Measurements from ENCODE around the gene SSR4.

DNA sequence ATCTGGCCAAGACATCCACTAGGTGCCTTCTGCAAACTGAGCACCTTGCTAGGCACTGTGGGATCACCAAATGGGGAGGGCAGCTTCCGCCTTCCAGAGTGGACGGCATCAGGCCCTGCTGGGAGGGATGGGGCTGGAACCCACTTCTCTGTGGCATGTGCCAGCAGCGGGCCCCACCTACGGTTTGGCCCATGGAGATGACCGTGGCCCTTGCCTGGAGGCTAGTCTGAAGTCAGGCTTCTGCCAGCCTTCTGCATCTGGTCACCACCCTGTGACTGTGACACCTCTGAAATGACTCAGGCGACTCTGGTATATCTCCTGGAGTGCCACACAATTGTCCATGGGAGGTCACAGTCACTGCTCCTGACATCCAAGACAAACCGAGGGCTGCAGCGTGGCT is 7.2 kb downstream of the SSR4 start:
- TF ChIP-seq, protein P1, sequence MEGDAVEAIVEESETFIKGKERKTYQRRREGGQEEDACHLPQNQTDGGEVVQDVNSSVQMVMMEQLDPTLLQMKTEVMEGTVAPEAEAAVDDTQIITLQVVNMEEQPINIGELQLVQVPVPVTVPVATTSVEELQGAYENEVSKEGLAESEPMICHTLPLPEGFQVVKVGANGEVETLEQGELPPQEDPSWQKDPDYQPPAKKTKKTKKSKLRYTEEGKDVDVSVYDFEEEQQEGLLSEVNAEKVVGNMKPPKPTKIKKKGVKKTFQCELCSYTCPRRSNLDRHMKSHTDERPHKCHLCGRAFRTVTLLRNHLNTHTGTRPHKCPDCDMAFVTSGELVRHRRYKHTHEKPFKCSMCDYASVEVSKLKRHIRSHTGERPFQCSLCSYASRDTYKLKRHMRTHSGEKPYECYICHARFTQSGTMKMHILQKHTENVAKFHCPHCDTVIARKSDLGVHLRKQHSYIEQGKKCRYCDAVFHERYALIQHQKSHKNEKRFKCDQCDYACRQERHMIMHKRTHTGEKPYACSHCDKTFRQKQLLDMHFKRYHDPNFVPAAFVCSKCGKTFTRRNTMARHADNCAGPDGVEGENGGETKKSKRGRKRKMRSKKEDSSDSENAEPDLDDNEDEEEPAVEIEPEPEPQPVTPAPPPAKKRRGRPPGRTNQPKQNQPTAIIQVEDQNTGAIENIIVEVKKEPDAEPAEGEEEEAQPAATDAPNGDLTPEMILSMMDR (IDR thresholded peaks at IDR 0.05 in 2 of 3, conservative IDR thresholded peaks at IDR 0.05 in 1 of 3; ENCODE audit: control insufficient read depth in 2 of 3, extremely low read depth in 1 of 3, insufficient read depth in 1 of 3, low read depth in 3 of 3, low read length in 3 of 3), result no peak
- TF ChIP-seq BHLHE40 (IDR thresholded peaks at IDR 0.05; ENCODE audit: borderline replicate concordance in 1 of 2, low read depth in 2 of 2, low read length in 1 of 2) (no peak), POLR2A (IDR thresholded peaks at IDR 0.05; ENCODE audit: low read depth, low read length) (no peak), EGR1 (IDR thresholded peaks at IDR 0.05; ENCODE audit: borderline replicate concordance in 1 of 2, low read depth in 2 of 2, low read length in 2 of 2) (no peak), RAD21 (IDR thresholded peaks at IDR 0.05; ENCODE audit: insufficient read depth, low read depth, low read length) (no peak), RFX5 (IDR thresholded peaks at IDR 0.05; ENCODE audit: low read depth, low read length) (no peak), ZNF622 (IDR thresholded peaks at IDR 0.05) (no peak), POLR2AphosphoS5 (IDR thresholded peaks at IDR 0.05; ENCODE audit: low read length) (no peak), SMC3 (IDR thresholded peaks at IDR 0.05; ENCODE audit: borderline replicate concordance, low read length) (no peak), SUZ12 (IDR thresholded peaks at IDR 0.05; ENCODE audit: unreplicated experiment) (no peak)
- TF ChIP-seq, protein P2, sequence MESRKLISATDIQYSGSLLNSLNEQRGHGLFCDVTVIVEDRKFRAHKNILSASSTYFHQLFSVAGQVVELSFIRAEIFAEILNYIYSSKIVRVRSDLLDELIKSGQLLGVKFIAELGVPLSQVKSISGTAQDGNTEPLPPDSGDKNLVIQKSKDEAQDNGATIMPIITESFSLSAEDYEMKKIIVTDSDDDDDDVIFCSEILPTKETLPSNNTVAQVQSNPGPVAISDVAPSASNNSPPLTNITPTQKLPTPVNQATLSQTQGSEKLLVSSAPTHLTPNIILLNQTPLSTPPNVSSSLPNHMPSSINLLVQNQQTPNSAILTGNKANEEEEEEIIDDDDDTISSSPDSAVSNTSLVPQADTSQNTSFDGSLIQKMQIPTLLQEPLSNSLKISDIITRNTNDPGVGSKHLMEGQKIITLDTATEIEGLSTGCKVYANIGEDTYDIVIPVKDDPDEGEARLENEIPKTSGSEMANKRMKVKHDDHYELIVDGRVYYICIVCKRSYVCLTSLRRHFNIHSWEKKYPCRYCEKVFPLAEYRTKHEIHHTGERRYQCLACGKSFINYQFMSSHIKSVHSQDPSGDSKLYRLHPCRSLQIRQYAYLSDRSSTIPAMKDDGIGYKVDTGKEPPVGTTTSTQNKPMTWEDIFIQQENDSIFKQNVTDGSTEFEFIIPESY (IDR thresholded peaks at IDR 0.05), result no peak
- TF ChIP-seq, protein P3, sequence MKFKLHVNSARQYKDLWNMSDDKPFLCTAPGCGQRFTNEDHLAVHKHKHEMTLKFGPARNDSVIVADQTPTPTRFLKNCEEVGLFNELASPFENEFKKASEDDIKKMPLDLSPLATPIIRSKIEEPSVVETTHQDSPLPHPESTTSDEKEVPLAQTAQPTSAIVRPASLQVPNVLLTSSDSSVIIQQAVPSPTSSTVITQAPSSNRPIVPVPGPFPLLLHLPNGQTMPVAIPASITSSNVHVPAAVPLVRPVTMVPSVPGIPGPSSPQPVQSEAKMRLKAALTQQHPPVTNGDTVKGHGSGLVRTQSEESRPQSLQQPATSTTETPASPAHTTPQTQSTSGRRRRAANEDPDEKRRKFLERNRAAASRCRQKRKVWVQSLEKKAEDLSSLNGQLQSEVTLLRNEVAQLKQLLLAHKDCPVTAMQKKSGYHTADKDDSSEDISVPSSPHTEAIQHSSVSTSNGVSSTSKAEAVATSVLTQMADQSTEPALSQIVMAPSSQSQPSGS (IDR thresholded peaks at IDR 0.05; ENCODE audit: low read length), result no peak
- TF ChIP-seq, protein P4, sequence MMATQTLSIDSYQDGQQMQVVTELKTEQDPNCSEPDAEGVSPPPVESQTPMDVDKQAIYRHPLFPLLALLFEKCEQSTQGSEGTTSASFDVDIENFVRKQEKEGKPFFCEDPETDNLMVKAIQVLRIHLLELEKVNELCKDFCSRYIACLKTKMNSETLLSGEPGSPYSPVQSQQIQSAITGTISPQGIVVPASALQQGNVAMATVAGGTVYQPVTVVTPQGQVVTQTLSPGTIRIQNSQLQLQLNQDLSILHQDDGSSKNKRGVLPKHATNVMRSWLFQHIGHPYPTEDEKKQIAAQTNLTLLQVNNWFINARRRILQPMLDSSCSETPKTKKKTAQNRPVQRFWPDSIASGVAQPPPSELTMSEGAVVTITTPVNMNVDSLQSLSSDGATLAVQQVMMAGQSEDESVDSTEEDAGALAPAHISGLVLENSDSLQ (IDR thresholded peaks at IDR 0.05), result no peak
- TF ChIP-seq, protein P5, sequence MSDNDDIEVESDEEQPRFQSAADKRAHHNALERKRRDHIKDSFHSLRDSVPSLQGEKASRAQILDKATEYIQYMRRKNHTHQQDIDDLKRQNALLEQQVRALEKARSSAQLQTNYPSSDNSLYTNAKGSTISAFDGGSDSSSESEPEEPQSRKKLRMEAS (IDR thresholded peaks at IDR 0.05; ENCODE audit: low read depth, low read length), result no peak

Data from GM12878 (cell line).